ENCODE measurements around the gene STUM.

- no peak for TF ChIP-seq EZH2 (IDR thresholded peaks at IDR 0.05)
- TF ChIP-seq CTCF (IDR thresholded peaks at IDR 0.05): no peak
- no peak for TF ChIP-seq EZH2phosphoT487 (IDR thresholded peaks at IDR 0.05)
Measured at GRCh38 chr1:226575739-226576378, 27.3 kb downstream of the STUM start.

All from neural progenitor cell (in vitro differentiated cells).